Stimulated activated CD4-positive, alpha-beta T cell treated with anti-CD3 and anti-CD28 coated beads, Interleukin-1b, Interleukin-23, amount 100 ng/mL, for 1 hour (primary cell): ENCODE data around the gene TRMT44.
"Not testable (repeated sequence)": the region's sequence is repeated elsewhere in the genome, so short reads cannot be mapped to it uniquely, and the experiment has no call there.

ENCODE experiments used
- DNase-seq, 2 donors: peaks; one replicate each; pipeline ENCODE4 v3.0.0-alpha.2; 2020; ENCODE audit warnings: low read depth in 2 of 2

The TRMT44 gene

GRCh38 chr4:8510611-8511285, 70.2 kb downstream of the TRMT44 start:
- no peak for DNase-seq

GRCh38 chr4:8512510-8512909, 71.9 kb downstream of the TRMT44 start:
- DNase-seq, result no peak

DNA sequence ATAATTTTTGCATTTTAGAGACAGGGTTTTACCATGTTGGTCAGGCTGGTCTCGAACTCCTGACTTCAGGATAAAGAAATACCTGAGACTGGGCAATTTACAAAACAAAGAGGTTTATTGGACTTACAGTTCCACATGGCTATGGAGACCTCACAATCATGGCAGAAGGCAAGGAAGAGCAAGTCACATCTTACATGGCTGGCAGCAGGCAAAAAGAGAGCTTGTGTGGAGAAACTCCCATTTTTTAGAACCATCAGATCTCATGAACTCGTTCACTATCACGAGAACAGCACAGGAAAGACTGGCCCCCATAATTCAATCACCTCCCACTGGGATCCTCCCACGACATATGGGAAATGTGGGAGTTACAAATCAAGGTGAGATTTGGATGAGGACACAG, 72.5 kb downstream of the TRMT44 start:
- not testable (repeated sequence) for DNase-seq

DNA sequence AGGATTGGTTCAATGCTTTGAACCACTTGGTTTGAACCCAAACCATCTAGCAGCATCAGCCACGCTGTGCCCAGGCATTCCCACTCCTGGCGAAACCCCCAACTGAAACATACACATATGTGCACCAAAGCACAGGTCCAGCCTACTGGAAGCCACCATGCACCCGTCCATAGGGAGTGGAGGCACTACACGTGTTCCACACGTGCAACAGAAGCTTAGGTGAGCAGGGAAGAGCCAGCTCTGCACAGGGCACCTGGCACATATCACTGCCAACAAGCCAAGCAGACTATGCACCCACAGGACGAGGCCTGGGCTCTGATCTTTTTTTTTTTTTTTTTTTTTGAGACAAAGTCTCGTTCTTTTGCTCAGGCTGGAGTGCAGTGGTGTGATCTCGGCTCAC, 73.4 kb downstream of the TRMT44 start:
- no peak for DNase-seq

DNA sequence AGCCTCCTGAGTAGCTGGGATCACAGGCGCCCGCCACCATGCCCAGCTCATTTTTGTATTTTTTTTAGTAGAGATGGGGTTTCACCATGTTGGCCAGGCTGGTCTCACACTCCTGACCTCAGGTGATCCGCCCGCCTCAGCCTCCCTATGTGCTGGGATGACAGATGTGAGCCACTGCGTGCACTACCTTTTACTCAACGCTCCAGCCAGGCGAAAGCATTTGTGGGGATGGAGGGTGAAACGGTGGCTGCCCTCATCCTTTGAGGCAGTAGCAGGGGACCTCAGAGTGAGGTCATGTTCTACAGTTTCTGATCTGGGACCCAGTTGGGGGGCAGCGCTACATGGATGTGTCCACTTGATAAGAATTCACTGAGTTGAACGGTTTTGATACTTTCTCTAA, 73.8 kb downstream of the TRMT44 start:
- no peak for DNase-seq

- DNase-seq, result no peak
Measured at GRCh38 chr4:8515316-8516060, 74.9 kb downstream of the TRMT44 start.

DNA sequence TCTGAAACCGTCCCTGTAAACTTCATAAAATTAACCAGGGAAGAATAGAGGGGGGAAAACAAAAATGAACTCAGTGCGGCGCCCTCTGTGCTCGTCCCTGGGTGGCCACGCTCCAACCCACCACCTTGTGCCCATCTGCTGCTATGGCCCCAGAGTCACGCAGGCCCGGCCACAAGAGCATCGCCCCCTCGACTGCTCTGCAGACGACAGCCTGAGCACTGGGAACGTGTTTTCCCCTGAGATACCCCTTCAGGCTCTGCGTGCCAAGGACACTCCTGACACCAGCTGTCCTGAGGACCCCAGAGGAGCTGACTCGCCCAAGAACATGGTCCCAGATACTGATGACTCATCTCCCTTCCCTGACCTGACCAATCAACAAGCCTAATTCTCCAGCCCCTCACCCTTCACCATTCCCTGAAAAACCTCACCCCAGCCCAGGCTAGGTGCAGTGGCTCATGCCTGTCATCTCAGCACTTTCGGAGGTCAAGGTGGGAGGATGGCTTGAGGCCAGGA, 75.5 kb downstream of the TRMT44 start:
- no peak for DNase-seq

- no peak for DNase-seq
Measured at GRCh38 chr4:8516996-8517550, 76.5 kb downstream of the TRMT44 start.

DNA sequence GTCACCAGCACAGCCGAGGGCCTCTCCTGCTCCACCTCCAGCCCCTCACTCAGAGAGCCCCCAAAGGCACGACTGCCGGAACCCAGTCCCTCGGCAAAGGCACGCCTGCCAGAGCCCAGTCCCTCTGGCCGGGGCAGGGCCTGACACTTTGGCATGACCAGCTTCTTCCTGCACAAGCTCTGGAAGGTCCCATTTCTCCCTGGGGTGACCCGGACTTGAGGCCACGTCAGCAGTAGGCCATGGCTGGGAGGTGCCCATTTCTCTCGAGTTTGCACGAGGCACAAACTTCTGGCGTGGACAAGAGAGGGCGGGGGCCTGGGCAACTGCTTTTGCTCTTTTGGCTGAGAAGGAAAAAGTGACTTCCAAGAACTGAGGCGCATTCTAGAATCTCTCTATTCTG, 77.4 kb downstream of the TRMT44 start:
- no peak for DNase-seq

DNA sequence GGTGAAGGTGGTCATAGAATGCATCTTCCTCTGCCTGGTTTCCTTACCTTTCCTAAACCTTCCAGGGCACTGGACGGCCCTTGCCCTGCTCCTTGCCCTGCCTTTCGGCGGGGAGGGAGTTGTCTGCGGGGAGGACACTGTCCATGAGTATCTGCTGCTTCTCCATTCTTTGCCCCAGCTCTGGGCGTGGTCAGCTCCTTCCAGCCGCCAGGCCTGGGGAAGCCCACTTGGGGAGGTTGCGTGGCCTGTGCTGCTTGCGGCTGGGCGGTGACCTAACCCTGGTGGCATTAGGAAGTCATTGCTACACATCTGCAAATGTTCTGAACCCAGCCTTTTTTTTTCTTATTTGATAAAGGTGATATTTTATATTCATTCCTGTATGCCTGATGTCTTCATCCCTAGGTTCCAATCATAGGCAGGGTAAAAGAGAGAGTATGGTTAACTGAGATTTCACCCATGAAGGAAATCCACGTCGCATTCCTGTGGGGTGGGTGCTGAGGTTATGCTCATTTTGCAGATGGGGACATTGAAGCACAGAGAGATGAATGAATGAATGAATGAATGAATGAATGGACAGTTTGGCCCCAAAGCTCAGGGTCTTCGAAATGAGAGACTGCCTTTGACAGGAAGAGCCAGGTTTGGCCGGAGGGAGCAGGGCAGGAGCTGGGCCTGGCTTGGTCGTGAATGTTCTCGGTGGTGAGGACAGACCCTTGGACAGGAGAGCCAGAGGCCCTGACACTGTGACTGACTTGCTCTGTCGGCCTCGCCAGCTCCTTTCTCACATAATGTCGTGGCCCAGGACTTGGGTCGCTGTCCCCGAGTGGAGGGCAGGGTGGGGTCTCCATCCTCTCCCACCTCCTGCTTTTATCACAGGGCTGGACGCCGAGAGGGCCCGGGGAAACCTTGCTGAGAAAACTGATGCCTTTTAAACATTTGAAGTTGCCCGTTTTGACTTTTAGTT, 81.9 kb downstream of the TRMT44 start:
- no peak for DNase-seq

DNA sequence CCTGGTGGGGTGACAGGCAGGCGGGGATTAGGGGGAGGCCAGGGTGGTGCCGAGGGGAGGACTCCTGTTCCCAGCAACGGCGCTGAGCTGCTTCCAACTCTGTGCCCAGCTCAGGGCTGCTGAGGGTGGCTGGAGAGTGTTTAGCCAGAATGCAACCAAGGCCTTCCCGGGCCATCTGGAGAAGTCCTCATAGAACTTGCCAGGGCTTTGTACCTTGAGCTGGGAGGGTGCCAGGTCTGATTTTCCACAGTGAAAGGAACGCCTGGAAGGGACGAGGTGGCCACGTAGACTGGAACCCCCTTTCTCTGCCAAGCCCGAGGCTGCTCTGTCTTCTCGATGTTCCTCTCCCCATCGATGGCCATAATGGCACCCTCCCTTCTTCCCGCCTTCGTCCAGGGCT, 82.6 kb downstream of the TRMT44 start:
- DNase-seq, result no peak

DNA sequence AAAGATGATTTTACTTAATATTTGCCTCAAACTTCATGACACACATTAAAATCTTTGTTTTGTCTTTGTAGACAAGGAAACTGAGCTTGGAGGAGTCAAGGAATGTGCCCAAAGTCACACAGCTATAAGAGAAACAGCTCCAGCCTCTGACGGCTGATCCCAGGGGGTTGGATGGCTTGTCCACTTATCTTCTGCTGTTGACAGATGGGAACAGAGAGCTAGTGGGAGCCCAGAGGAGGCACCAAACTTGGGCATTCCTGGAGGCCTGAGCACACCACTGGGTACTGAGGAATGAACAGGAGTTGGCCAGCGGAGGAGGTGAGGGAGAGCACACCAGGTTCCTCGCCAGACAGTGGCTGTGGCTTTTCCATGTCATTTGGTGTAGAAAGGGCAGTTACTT, 83.2 kb downstream of the TRMT44 start:
- no peak for DNase-seq

GRCh38 chr4:8524595-8525382, 84.2 kb downstream of the TRMT44 start:
- DNase-seq, result no peak

GRCh38 chr4:8525383-8526120, 85.0 kb downstream of the TRMT44 start:
- DNase-seq, result no peak
